ENCODE results near the gene ATG9A.

ATG9A gene

GRCh38 chr2:219221957-219222518 lies 7.4 kb downstream of the ATG9A start:
- ATAC-seq (ENCODE audit: low read depth) (no peak), DNase-seq (ENCODE audit: low spot score in 2 of 2) (no peak)
- Mint-ChIP-seq H3K27ac (no peak overlapping the region), H3K27me3 (no peaks in the 10 kb centered on the region), H3K36me3 (peaks cover 28% of the 10 kb centered on the region), H3K4me3 (no peak overlapping the region), H3K9me3 (no peaks in the 10 kb centered on the region), H3K4me1 (peaks cover 10% of the 10 kb centered on the region)

- no peaks in the 10 kb centered on the region for H3K9me3 Mint-ChIP-seq
- DNase-seq (ENCODE audit: low spot score in 2 of 2) (no peak), ATAC-seq (ENCODE audit: low read depth) (no peak)
- H3K27ac Mint-ChIP-seq: no peak overlapping the region
- H3K4me1 Mint-ChIP-seq: peaks cover 12% of the 10 kb centered on the region
- H3K4me3 Mint-ChIP-seq: no peak overlapping the region
- H3K27me3 Mint-ChIP-seq: no peaks in the 10 kb centered on the region
- peaks cover 23% of the 10 kb centered on the region for H3K36me3 Mint-ChIP-seq
These were observed 8.6 kb downstream of the ATG9A start for GRCh38 chr2:219220652-219221402.

- Mint-ChIP-seq H3K27me3 (no peaks in the 10 kb centered on the region), H3K4me3 (no peak overlapping the region), H3K9me3 (no peaks in the 10 kb centered on the region), H3K27ac (no peak overlapping the region), H3K36me3 (peaks cover 20% of the 10 kb centered on the region), H3K4me1 (peaks cover 12% of the 10 kb centered on the region)
- ATAC-seq (ENCODE audit: low read depth): no peak
- no peak for DNase-seq (ENCODE audit: low spot score in 2 of 2)
These were observed 9.5 kb downstream of the ATG9A start for GRCh38 chr2:219219784-219220532.

GRCh38 chr2:219218732-219219701 lies 10.4 kb downstream of the ATG9A start, which contains the start of gene ABCB6:
ABCB6 (minus strand) TSS chr2:219218958; CDS start chr2:219218673, 285 bp downstream.
- Mint-ChIP-seq H3K36me3 (peaks cover 16% of the 10 kb centered on the region), H3K27ac (peak within 1 kb of the TSS; percentile 41), H3K9me3 (no peaks in the 10 kb centered on the region), H3K4me1 (peaks cover 12% of the 10 kb centered on the region), H3K27me3 (no peaks in the 10 kb centered on the region), H3K4me3 (peak within 1 kb of the TSS; percentile 82)
- DNase-seq (ENCODE audit: low spot score in 2 of 2): peak; percentile 79 to 84
- ATAC-seq (ENCODE audit: low read depth): peak; percentile 96

- Mint-ChIP-seq H3K9me3 (no peaks in the 10 kb centered on the region), H3K4me1 (peaks cover 12% of the 10 kb centered on the region), H3K4me3 (peak overlapping the region; percentile 82), H3K27ac (peak overlapping the region; percentile 6), H3K36me3 (peaks cover 13% of the 10 kb centered on the region), H3K27me3 (no peaks in the 10 kb centered on the region)
- ATAC-seq (ENCODE audit: low read depth): peak; percentile 25
- peak in 1 of 2 donors; percentile 40 for DNase-seq (ENCODE audit: low spot score in 2 of 2)
These were observed 11.2 kb downstream of the ATG9A start for GRCh38 chr2:219218217-219218731.

GRCh38 chr2:219216535-219216915 lies 12.9 kb downstream of the ATG9A start:
- Mint-ChIP-seq H3K27ac (no peak overlapping the region), H3K4me3 (no peak overlapping the region), H3K27me3 (no peaks in the 10 kb centered on the region), H3K4me1 (peaks cover 15% of the 10 kb centered on the region), H3K9me3 (no peaks in the 10 kb centered on the region), H3K36me3 (peaks cover 11% of the 10 kb centered on the region)
- ATAC-seq (ENCODE audit: low read depth) (no peak), DNase-seq (ENCODE audit: low spot score in 2 of 2) (no peak)

- peaks cover 19% of the 10 kb centered on the region for H3K4me1 Mint-ChIP-seq
These were observed 13.4 kb downstream of the ATG9A start for GRCh38 chr2:219215871-219216534.

GRCh38 chr2:219214786-219215185 lies 14.7 kb downstream of the ATG9A start:
- Mint-ChIP-seq H3K9me3 (no peaks in the 10 kb centered on the region), H3K4me1 (peaks cover 19% of the 10 kb centered on the region), H3K27ac (no peak overlapping the region), H3K4me3 (no peak overlapping the region), H3K27me3 (no peaks in the 10 kb centered on the region), H3K36me3 (peaks cover 5% of the 10 kb centered on the region)
- no peak for DNase-seq (ENCODE audit: low spot score in 2 of 2)
- no peak for ATAC-seq (ENCODE audit: low read depth)

More at GRCh38 chr2:219215871-219216534, 13.4 kb downstream of the ATG9A start:
- Mint-ChIP-seq H3K27me3 (no peaks in the 10 kb centered on the region), H3K36me3 (peaks cover 7% of the 10 kb centered on the region), H3K9me3 (no peaks in the 10 kb centered on the region), H3K4me3 (no peak overlapping the region), H3K27ac (no peak overlapping the region)
- ATAC-seq (ENCODE audit: low read depth) (no peak), DNase-seq (ENCODE audit: low spot score in 2 of 2) (no peak)

- DNase-seq (ENCODE audit: low spot score in 2 of 2): no peak
- Mint-ChIP-seq H3K27ac (no peak overlapping the region), H3K27me3 (no peaks in the 10 kb centered on the region), H3K4me3 (no peak overlapping the region), H3K4me1 (peaks cover 17% of the 10 kb centered on the region), H3K9me3 (no peaks in the 10 kb centered on the region), H3K36me3 (peaks cover 3% of the 10 kb centered on the region)
- ATAC-seq (ENCODE audit: low read depth): no peak
These were observed 15.3 kb downstream of the ATG9A start for GRCh38 chr2:219214141-219214540.

GRCh38 chr2:219213486-219214071 lies 15.9 kb downstream of the ATG9A start:
- peaks cover 17% of the 10 kb centered on the region for H3K4me1 Mint-ChIP-seq
- DNase-seq (ENCODE audit: low spot score in 2 of 2) (no peak), ATAC-seq (ENCODE audit: low read depth) (no peak)
- no peak overlapping the region for H3K27ac Mint-ChIP-seq
- no peak overlapping the region for H3K4me3 Mint-ChIP-seq
- peaks cover 3% of the 10 kb centered on the region for H3K36me3 Mint-ChIP-seq
- H3K9me3 Mint-ChIP-seq: no peaks in the 10 kb centered on the region
- no peaks in the 10 kb centered on the region for H3K27me3 Mint-ChIP-seq

- H3K27ac Mint-ChIP-seq: no peak overlapping the region
- H3K4me1 Mint-ChIP-seq: peaks cover 19% of the 10 kb centered on the region
These were observed 16.4 kb downstream of the ATG9A start for GRCh38 chr2:219213026-219213415.

GRCh38 chr2:219210886-219211362 lies 18.5 kb downstream of the ATG9A start:
- no peaks in the 10 kb centered on the region for H3K9me3 Mint-ChIP-seq
- no peaks in the 10 kb centered on the region for H3K27me3 Mint-ChIP-seq
- ATAC-seq (ENCODE audit: low read depth) (no peak), DNase-seq (ENCODE audit: low spot score in 2 of 2) (no peak)
- H3K4me1 Mint-ChIP-seq: peaks cover 19% of the 10 kb centered on the region
- H3K27ac Mint-ChIP-seq: peak overlapping the region; percentile 63
- no peak overlapping the region for H3K4me3 Mint-ChIP-seq
- peaks cover 3% of the 10 kb centered on the region for H3K36me3 Mint-ChIP-seq

More at GRCh38 chr2:219213026-219213415, 16.4 kb downstream of the ATG9A start:
- Mint-ChIP-seq H3K27me3 (no peaks in the 10 kb centered on the region), H3K9me3 (no peaks in the 10 kb centered on the region), H3K36me3 (peaks cover 3% of the 10 kb centered on the region), H3K4me3 (no peak overlapping the region)
- ATAC-seq (ENCODE audit: low read depth): no peak
- DNase-seq (ENCODE audit: low spot score in 2 of 2): no peak

All from memory B cell (primary cell).